GM12891 (cell line): ENCODE data around the gene HOXA13.

Experiments
- POLR2A ChIP-seq: IDR thresholded peaks from 2 replicates; pipeline ENCODE4 v1.6.1; 2011; ENCODE audit warnings: low read depth, low read length, control low read depth
- SPI1 ChIP-seq: IDR thresholded peaks from 2 replicates; pipeline ENCODE4 v1.6.1; 2011; ENCODE audit warnings: low read depth, low read length, control low read depth

GRCh38 chr7:27175626-27176523, 24.0 kb downstream of the HOXA13 start:
- TF ChIP-seq POLR2A (no peak), SPI1 (no peak)
